GM23248 (cell line): ENCODE data around the gene THPO. TPM values are rescaled to one million over a fixed set of nuclear protein-coding genes. Genes with fewer than 3 reads are reported as not detected.

Source experiments
- DNase-seq: peaks from one replicate; pipeline ENCODE4 v3.0.0-alpha.2; 2015
- H2AFZ ChIP-seq: fragments of 200-600 bp; sonication (generic); 2 replicates; pipeline ENCODE4 v1.6.1; 2016; ENCODE audit warnings: antibody characterized with exemption
- H3F3A ChIP-seq: fragments of 200-600 bp; sonication (generic); 2 replicates; pipeline ENCODE4 v1.6.1; 2016; ENCODE audit warnings: mild to moderate bottlenecking, antibody characterized with exemption, mixed run types; ENCODE audit not compliant: insufficient read depth
- H3K27ac ChIP-seq: fragments of 200-600 bp; sonication (generic); 2 replicates; pipeline ENCODE4 v1.5.1; 2016; ENCODE audit warnings: mild to moderate bottlenecking
- H3K27me3 ChIP-seq: fragments of 200-600 bp; sonication (generic); replicated peaks from 2 replicates; pipeline ENCODE4 v1.6.1; 2016; ENCODE audit warnings: mild to moderate bottlenecking; ENCODE audit not compliant: insufficient read depth
- H3K36me3 ChIP-seq: fragments of 200-600 bp; sonication (generic); 2 replicates; pipeline ENCODE4 v1.6.1; 2016; ENCODE audit warnings: low read depth, mild to moderate bottlenecking
- H3K4me1 ChIP-seq: fragments of 200-600 bp; sonication (generic); 2 replicates; pipeline ENCODE4 v1.6.1; 2016; ENCODE audit warnings: mild to moderate bottlenecking; ENCODE audit not compliant: insufficient read depth
- H3K4me2 ChIP-seq: fragments of 200-600 bp; sonication (generic); one replicate; pipeline ENCODE4 v1.6.1; 2016; ENCODE audit warnings: mild to moderate bottlenecking; ENCODE audit not compliant: unreplicated experiment
- H3K4me3 ChIP-seq: fragments of 200-600 bp; sonication (generic); 2 replicates; pipeline ENCODE4 v1.5.1; 2016; ENCODE audit warnings: mild to moderate bottlenecking
- H3K79me2 ChIP-seq: fragments of 200-600 bp; sonication (generic); 2 replicates; pipeline ENCODE4 v1.6.1; 2016; ENCODE audit warnings: mild to moderate bottlenecking; ENCODE audit not compliant: insufficient read depth
- H3K9ac ChIP-seq: fragments of 200-600 bp; sonication (generic); 2 replicates; pipeline ENCODE4 v1.6.1; 2016; ENCODE audit warnings: mild to moderate bottlenecking
- H3K9me2 ChIP-seq: fragments of 200-600 bp; sonication (generic); 2 replicates; pipeline ENCODE4 v1.6.1; 2016; ENCODE audit warnings: mixed run types, mild to moderate bottlenecking, moderate library complexity; ENCODE audit not compliant: insufficient read depth
- H3K9me3 ChIP-seq: fragments of 200-600 bp; sonication (generic); one replicate; pipeline ENCODE4 v1.6.1; 2017; ENCODE audit warnings: low read depth
- H4K20me1 ChIP-seq: fragments of 200-600 bp; sonication (generic); 2 replicates; pipeline ENCODE4 v1.6.0; 2016; ENCODE audit not compliant: insufficient read depth
- EZH2 ChIP-seq: fragments of 200-600 bp; sonication (generic); IDR thresholded peaks from 2 replicates; pipeline ENCODE4 v1.6.1; 2018; ENCODE audit warnings: antibody characterized with exemption, mild to moderate bottlenecking; ENCODE audit not compliant: insufficient read depth, poor library complexity, severe bottlenecking
- EZH2phosphoT487 ChIP-seq: fragments of 200-600 bp; sonication (generic); IDR thresholded peaks from 2 replicates; pipeline ENCODE4 v1.6.1; 2018; ENCODE audit warnings: antibody characterized with exemption, moderate library complexity, mild to moderate bottlenecking, low read depth; ENCODE audit not compliant: insufficient read depth
- WGBS, 2 experiments: methylation state at CpG; one replicate each; pipeline ENCODE4 v1.1.6; 2015 to 2017; ENCODE audit warnings: low lambda C conversion rate in 2 of 2, low coverage in 1 of 2; ENCODE audit errors: missing lambda C conversion rate in 2 of 2; 5-methylcytosine and 5-hydroxymethylcytosine counted together
- in situ Hi-C: fragments of 300-500 bp; cut with MboI; formaldehyde crosslinking; loops from 2 replicates; pipeline ENCODE4 v1.15.0; 2020
- polyA plus RNA-seq: library from polyadenylated mRNA; unstranded; fragments of >200 nt; fragmentation: Nextera tagmentation; extraction: Ambion mirVana; gene quantifications from 2 replicates; pipeline ENCODE4 v1.2.1, GENCODE V29; 2016
- total RNA-seq: library from RNA; depleted of rRNA; stranded (reverse); fragments of >200 nt; shearing (Covaris generic); gene quantifications from 2 replicates; pipeline ENCODE4 v1.2.3, GENCODE V29; 2014

Gene THPO
- total and polyA plus RNA-seq, 2 experiments from 2014 or later, result not detected

DNA sequence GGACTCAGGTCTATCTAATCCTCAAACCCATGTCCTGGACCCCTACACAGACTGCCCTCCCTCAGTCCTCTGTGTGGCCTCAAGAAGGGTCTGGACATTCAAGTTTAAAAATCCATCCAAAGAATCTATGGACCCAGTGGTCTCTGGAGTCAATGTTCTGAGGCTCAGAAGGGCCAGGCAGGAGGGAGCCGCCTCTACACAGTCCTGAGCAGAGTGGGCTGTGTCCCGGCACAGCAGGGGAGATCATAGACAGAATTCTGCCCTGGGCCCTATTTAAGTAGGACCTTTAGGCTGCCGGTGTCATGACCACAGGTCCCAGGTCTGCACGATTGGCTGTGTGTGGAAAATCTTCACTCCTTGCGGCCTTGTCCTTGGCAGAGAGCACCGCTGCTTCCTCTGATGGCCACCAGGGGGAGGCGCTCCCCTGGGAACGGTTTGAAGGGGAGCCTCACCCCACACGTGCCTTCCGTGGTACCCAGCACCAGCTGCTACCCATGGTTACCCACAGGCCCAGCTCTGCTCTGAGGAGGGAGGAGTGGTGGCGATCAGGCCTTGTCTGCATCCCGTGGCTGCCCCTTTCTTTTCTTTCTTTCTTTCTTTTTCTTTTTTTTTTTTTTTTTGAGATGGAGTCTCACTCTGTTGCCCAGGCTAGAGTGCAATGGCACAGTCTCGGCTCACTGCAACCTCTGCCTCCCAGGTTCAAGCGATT is 39.8 kb upstream of the THPO start:
- H3K27me3 ChIP-seq, result no peaks in the 10 kb centered on the region
- in situ Hi-C loops, result no loop called here
- 20 to 25% methylated on average over 14 of the region's 14 CpGs for WGBS, 2 experiments

DNA sequence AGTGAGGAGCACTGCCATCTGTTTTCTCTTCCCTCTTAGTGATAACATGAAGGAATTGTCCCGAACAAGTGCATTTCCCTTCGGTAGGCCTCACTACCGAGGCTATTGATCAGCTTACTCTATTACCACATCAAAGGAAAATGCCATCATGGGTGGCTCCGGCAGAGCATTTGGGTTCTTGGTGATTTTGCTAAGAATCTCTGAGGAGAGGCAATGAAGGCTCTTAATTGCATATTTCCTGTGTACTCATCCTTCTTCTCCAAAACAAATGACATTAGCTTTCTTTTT is 37.1 kb upstream of the THPO start:
- in situ Hi-C loops, result no loop called here

More for the DNA sequence above, 39.8 kb upstream of the THPO start:
- Histone ChIP-seq H3K79me2 (no peaks in the 10 kb centered on the region), H4K20me1 (no peaks in the 10 kb centered on the region), H3K4me2 (no peak overlapping the region), H3K36me3 (no peaks in the 10 kb centered on the region), H3K4me3 (no peak overlapping the region), H3K9me2 (no peaks in the 10 kb centered on the region), H3K27ac (no peak overlapping the region), H3K4me1 (no peaks in the 10 kb centered on the region), H2AFZ (no peak overlapping the region), H3K9me3 (no peaks in the 10 kb centered on the region), H3K9ac (no peak overlapping the region), H3F3A (no peaks in the 10 kb centered on the region)
- peak; percentile 78 for DNase-seq
- TF ChIP-seq EZH2 (no peak), EZH2phosphoT487 (no peak)

DNA sequence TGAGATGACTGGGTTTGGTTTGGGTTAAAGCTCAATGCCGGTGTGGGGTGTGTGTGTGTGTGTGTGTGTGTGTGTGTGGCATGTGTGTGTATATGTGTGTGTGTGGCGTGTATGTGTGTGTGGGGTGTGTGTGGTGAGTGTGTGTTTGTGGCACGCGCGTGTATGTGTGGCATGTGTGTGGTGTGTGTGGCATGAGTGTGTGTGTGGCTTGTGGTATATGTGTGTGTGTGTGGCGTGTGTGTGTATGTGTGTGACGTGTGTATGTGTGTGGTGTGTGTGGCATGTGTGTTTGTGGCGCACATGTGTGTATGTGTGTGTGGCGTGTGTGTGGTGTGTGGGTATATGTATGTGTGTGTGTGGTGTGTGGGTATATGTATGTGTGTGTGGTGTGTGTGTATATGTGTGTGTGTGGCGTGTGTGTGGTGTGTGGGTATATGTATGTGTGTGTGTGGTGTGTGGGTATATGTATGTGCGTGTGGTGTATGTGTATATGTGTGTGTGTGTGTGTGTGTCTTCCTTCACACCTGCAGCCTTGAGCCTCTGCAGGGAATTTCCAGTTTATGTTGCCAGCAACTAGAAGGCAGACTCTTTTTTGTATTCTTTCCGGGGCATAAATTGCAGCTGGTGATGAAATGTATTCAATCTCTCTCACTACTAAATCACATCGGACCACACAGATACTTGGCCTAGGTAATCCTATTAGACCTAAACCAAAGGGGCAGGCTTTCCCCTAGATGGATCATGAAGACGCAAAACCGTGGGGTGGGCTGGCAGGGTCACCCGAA is 36.6 kb upstream of the THPO start:
- no peaks in the 10 kb centered on the region for H3F3A ChIP-seq
- H2AFZ ChIP-seq, result no peak overlapping the region
- no peak overlapping the region for H3K4me2 ChIP-seq
- H3K4me3 ChIP-seq, result no peak overlapping the region
- H3K36me3 ChIP-seq, result no peaks in the 10 kb centered on the region
- no peaks in the 10 kb centered on the region for H3K9me3 ChIP-seq
- TF ChIP-seq EZH2phosphoT487 (no peak), EZH2 (no peak)
- H3K27ac ChIP-seq, result no peak overlapping the region
- H3K9me2 ChIP-seq, result no peaks in the 10 kb centered on the region
- no peak for DNase-seq
- no peaks in the 10 kb centered on the region for H4K20me1 ChIP-seq
- H3K79me2 ChIP-seq, result no peaks in the 10 kb centered on the region
- in situ Hi-C loops, result no loop called here
- no peaks in the 10 kb centered on the region for H3K4me1 ChIP-seq
- H3K9ac ChIP-seq, result no peak overlapping the region
- WGBS, 2 experiments, result 83 to 87% methylated on average over 12 to 16 of the region's 16 CpGs
- H3K27me3 ChIP-seq, result no peaks in the 10 kb centered on the region

More for the DNA sequence above, 37.1 kb upstream of the THPO start:
- H3K36me3 ChIP-seq, result no peaks in the 10 kb centered on the region
- H3K79me2 ChIP-seq, result no peaks in the 10 kb centered on the region
- H3K4me1 ChIP-seq, result no peaks in the 10 kb centered on the region
- H3K27ac ChIP-seq, result no peak overlapping the region
- H2AFZ ChIP-seq, result no peak overlapping the region
- TF ChIP-seq EZH2 (no peak), EZH2phosphoT487 (no peak)
- no peak overlapping the region for H3K4me3 ChIP-seq
- H3K9me3 ChIP-seq, result no peaks in the 10 kb centered on the region
- no peak overlapping the region for H3K4me2 ChIP-seq
- WGBS, 2 experiments, result 85 to 90% methylated on average over 4 of the region's 4 CpGs
- H3K9me2 ChIP-seq, result no peaks in the 10 kb centered on the region
- no peak for DNase-seq
- H3K27me3 ChIP-seq, result no peaks in the 10 kb centered on the region
- no peak overlapping the region for H3K9ac ChIP-seq
- no peaks in the 10 kb centered on the region for H3F3A ChIP-seq
- no peaks in the 10 kb centered on the region for H4K20me1 ChIP-seq

DNA sequence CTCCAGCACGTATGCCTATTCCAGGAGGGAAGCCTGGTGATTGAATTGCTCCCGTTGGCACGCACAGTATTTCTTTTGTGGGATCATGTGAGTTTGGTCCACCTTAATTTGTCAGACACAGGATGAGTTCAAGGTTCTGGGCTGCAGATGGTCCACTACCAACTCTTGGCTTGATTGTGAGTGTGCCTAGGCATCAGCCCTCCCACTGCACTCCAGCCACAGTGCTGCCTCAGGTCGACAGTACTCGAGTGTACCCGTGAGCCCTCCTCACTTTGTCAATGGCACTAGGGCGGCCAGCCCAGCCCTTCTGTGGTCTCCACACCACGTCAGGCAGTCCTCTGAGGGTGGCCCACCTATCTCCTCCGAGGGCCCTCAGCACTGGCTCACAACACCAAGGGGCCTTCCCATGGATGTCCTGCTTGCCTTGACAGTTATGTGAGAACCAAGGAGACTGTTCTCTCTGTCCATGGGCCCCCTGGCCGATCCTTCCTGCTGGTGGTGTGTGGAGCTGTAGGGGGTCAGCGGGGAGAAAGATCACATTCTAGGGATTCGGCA is 32.0 kb upstream of the THPO start:
- Histone ChIP-seq H3K4me3 (no peak overlapping the region), H2AFZ (no peak overlapping the region), H3K4me1 (no peaks in the 10 kb centered on the region), H4K20me1 (no peaks in the 10 kb centered on the region), H3F3A (no peaks in the 10 kb centered on the region), H3K9me3 (no peaks in the 10 kb centered on the region), H3K4me2 (no peak overlapping the region), H3K9ac (no peak overlapping the region), H3K9me2 (no peaks in the 10 kb centered on the region), H3K27me3 (no peaks in the 10 kb centered on the region), H3K27ac (no peak overlapping the region), H3K79me2 (no peaks in the 10 kb centered on the region), H3K36me3 (no peaks in the 10 kb centered on the region)
- 72 to 77% methylated on average over 12 of the region's 12 CpGs for WGBS, 2 experiments
- TF ChIP-seq EZH2 (no peak), EZH2phosphoT487 (no peak)
- in situ Hi-C loops, result no loop called here
- no peak for DNase-seq
